Activated naive CD8-positive, alpha-beta T cell treated with anti-CD3 and anti-CD28 coated beads, Interleukin-2, amount 50 U/mL, for 16 hours (primary cell): ENCODE measurements around the gene TNIP2.

Experiments
- DNase-seq: peaks from one replicate; pipeline ENCODE4 v3.0.0-alpha.2; 2020; ENCODE audit warnings: low read depth, low spot score

The TNIP2 gene

GRCh38 chr4:2755821-2756690 is at the start of gene TNIP2:
TNIP2 (minus strand) TSS chr4:2756336; CDS start chr4:2756289, 47 bp downstream.
- DNase-seq: peak; percentile 31

GRCh38 chr4:2804973-2805501 is 48.9 kb upstream of the TNIP2 start:
- no peak for DNase-seq

- DNase-seq: no peak
Observed at GRCh38 chr4:2804449-2804972, 48.4 kb upstream of the TNIP2 start.

GRCh38 chr4:2803624-2804448 is 47.7 kb upstream of the TNIP2 start:
- DNase-seq: no peak

- DNase-seq: no peak
Observed at GRCh38 chr4:2802618-2803531, 46.7 kb upstream of the TNIP2 start.

- DNase-seq: no peak
Observed at GRCh38 chr4:2800691-2801596, 44.8 kb upstream of the TNIP2 start.

GRCh38 chr4:2799971-2800690 is 44.0 kb upstream of the TNIP2 start:
- no peak for DNase-seq

- no peak for DNase-seq
Observed at GRCh38 chr4:2799224-2799911, 43.2 kb upstream of the TNIP2 start.

GRCh38 chr4:2798399-2799223 is 42.5 kb upstream of the TNIP2 start:
- DNase-seq: no peak

- DNase-seq: no peak
Observed at GRCh38 chr4:2797545-2798305, 41.6 kb upstream of the TNIP2 start.

- no peak for DNase-seq
Observed at GRCh38 chr4:2796849-2797544, 40.9 kb upstream of the TNIP2 start.

GRCh38 chr4:2795893-2796848 is 40.0 kb upstream of the TNIP2 start:
- DNase-seq: no peak

GRCh38 chr4:2795300-2795892 is 39.3 kb upstream of the TNIP2 start:
- DNase-seq: no peak

- no peak for DNase-seq
Observed at GRCh38 chr4:2794486-2795299, 38.6 kb upstream of the TNIP2 start.
